Thyroid gland (tissue), 4 donors: ENCODE results near the gene PRDM2. TPM values are rescaled to one million over a fixed set of nuclear protein-coding genes. Genes with fewer than 3 reads are reported as not detected.

Experiments
- DNase-seq, 2 donors: peaks; one replicate each; pipeline ENCODE4 v3.0.0-alpha.2; 2019
- H3K27ac ChIP-seq, 3 donors: fragments of 200-600 bp; sonication (generic); 1 replicate in 2 of 3; 2 replicates in 1 of 3; pipeline ENCODE4 v1.5.1; 2016 to 2019; ENCODE audit warnings: mild to moderate bottlenecking in 1 of 3, moderate library complexity in 1 of 3
- H3K27me3 ChIP-seq: fragments of 200-600 bp; sonication (generic); one replicate; pipeline ENCODE4 v1.5.1; 2019
- H3K36me3 ChIP-seq, 2 donors: fragments of 200-600 bp; sonication (generic); one replicate each; pipeline ENCODE4 v1.5.1; 2016 to 2019
- H3K4me1 ChIP-seq, 2 donors: fragments of 200-600 bp; sonication (generic); one replicate each; pipeline ENCODE4 v1.5.1; 2017 to 2019
- H3K4me3 ChIP-seq, 3 donors: fragments of 200-600 bp; sonication (generic); replicated peaks in 1 of 3; 1 replicate in 2 of 3; 2 replicates in 1 of 3; pipeline ENCODE4 v1.5.1; 2016; ENCODE audit warnings: mild to moderate bottlenecking in 1 of 3
- H3K9me3 ChIP-seq: fragments of 200-600 bp; sonication (generic); one replicate; pipeline ENCODE4 v1.5.1; 2017
- CTCF ChIP-seq, 6 experiments: fragments of 200-600 bp in 3 of 6; fragments of 450-650 bp in 3 of 6; sonication (generic) in 3 of 6; IDR thresholded peaks; one replicate each; pipeline ENCODE4 v1.5.1; 2016 to 2019; ENCODE audit warnings: antibody characterized with exemption in 6 of 6, mild to moderate bottlenecking in 2 of 6, inconsistent platforms in 1 of 6, moderate library complexity in 1 of 6
- POLR2A ChIP-seq, 2 donors: fragments of 450-650 bp; IDR thresholded peaks; one replicate each; pipeline ENCODE4 v1.6.1; 2017; ENCODE audit warnings: antibody characterized with exemption in 2 of 2, mild to moderate bottlenecking in 2 of 2, moderate library complexity in 1 of 2
- WGBS, 2 donors: methylation state at CpG; one replicate each; pipeline ENCODE4 v1.1.5; 2017; 5-methylcytosine and 5-hydroxymethylcytosine counted together
- intact Hi-C: fragments of 100-400 bp; cut with DNase I; formaldehyde crosslinking; loops from one replicate; pipeline ENCODE4 v1.15.1; 2023
- total RNA-seq, 4 donors: library from RNA; depleted of rRNA; stranded (reverse); fragments of >200 nt; gene quantifications; one replicate each; pipeline ENCODE4 v1.2.3, GENCODE V29; 2016

PRDM2 gene
- total RNA-seq, 4 donors from 2014 or later, result 39.5 to 63.9 (median 45.4) TPM

GRCh38 chr1:13766592-13767564 lies 66.9 kb downstream of the PRDM2 start:
- H3K36me3 ChIP-seq, result no peaks in the 10 kb centered on the region
- no peak for TF ChIP-seq CTCF (IDR thresholded peaks at IDR 0.05)
- no peak for TF ChIP-seq POLR2A (IDR thresholded peaks at IDR 0.05)
- no peak overlapping the region for H3K4me3 ChIP-seq
- H3K9me3 ChIP-seq, result no peaks in the 10 kb centered on the region
- H3K4me1 ChIP-seq, result peaks cover 38 to 57% of the 10 kb centered on the region in 2 donors
- WGBS, 2 donors, result 95 to 97% methylated on average over 9 of the region's 9 CpGs
- H3K27ac ChIP-seq, result no peak overlapping the region
- intact Hi-C loops, result no loop called here
- H3K27me3 ChIP-seq, result no peaks in the 10 kb centered on the region
- DNase-seq, result no peak

- Histone ChIP-seq H3K27ac (no peak overlapping the region), H3K4me1 (peaks cover 16 to 34% of the 10 kb centered on the region in 2 donors), H3K4me3 (no peak overlapping the region), H3K9me3 (no peaks in the 10 kb centered on the region), H3K36me3 (peaks cover 0 to 10% of the 10 kb centered on the region in 2 donors), H3K27me3 (no peaks in the 10 kb centered on the region)
- intact Hi-C loops, result no loop called here
- WGBS, 2 donors, result 91 to 96% methylated on average over 5 of the region's 5 CpGs
- DNase-seq, result no peak
- no peak for TF ChIP-seq POLR2A (IDR thresholded peaks at IDR 0.05)
- TF ChIP-seq CTCF (IDR thresholded peaks at IDR 0.05), result no peak
Observed at GRCh38 chr1:13769212-13769611, 69.2 kb downstream of the PRDM2 start.

GRCh38 chr1:13769830-13770229 lies 69.8 kb downstream of the PRDM2 start:
- no peak for DNase-seq
- H3K27ac ChIP-seq, result no peak overlapping the region
- H3K36me3 ChIP-seq, result peaks cover 0 to 10% of the 10 kb centered on the region in 2 donors
- intact Hi-C loops, result no loop called here
- no peak for TF ChIP-seq CTCF (IDR thresholded peaks at IDR 0.05)
- no peak for TF ChIP-seq POLR2A (IDR thresholded peaks at IDR 0.05)
- no peaks in the 10 kb centered on the region for H3K9me3 ChIP-seq
- H3K4me3 ChIP-seq, result no peak overlapping the region
- WGBS, 2 donors, result 91 to 98% methylated on average over 5 of the region's 5 CpGs
- no peaks in the 10 kb centered on the region for H3K27me3 ChIP-seq
- peaks cover 10 to 28% of the 10 kb centered on the region in 2 donors for H3K4me1 ChIP-seq

- TF ChIP-seq POLR2A (IDR thresholded peaks at IDR 0.05), result no peak
- TF ChIP-seq CTCF (IDR thresholded peaks at IDR 0.05), result no peak
- intact Hi-C loops, result no loop called here
- Histone ChIP-seq H3K9me3 (no peaks in the 10 kb centered on the region), H3K36me3 (peaks cover 0 to 10% of the 10 kb centered on the region in 2 donors), H3K27me3 (no peaks in the 10 kb centered on the region), H3K4me3 (no peak overlapping the region), H3K4me1 (peaks cover under 1 to 19% of the 10 kb centered on the region in 2 donors), H3K27ac (no peak overlapping the region)
- 72 to 91% methylated on average over 3 of the region's 3 CpGs for WGBS, 2 donors
- no peak for DNase-seq
Observed at GRCh38 chr1:13770743-13771142, 70.8 kb downstream of the PRDM2 start.

GRCh38 chr1:13771745-13772144 lies 71.8 kb downstream of the PRDM2 start:
- no peak for DNase-seq
- H3K9me3 ChIP-seq, result no peaks in the 10 kb centered on the region
- WGBS, 2 donors, result 80 to 84% methylated on average over 5 of the region's 5 CpGs
- intact Hi-C loops, result no loop called here
- no peak for TF ChIP-seq CTCF (IDR thresholded peaks at IDR 0.05)
- TF ChIP-seq POLR2A (IDR thresholded peaks at IDR 0.05), result no peak
- no peak overlapping the region for H3K4me3 ChIP-seq
- H3K4me1 ChIP-seq, result peaks cover 0 to 10% of the 10 kb centered on the region in 2 donors
- no peaks in the 10 kb centered on the region for H3K27me3 ChIP-seq
- peaks cover 0 to 10% of the 10 kb centered on the region in 2 donors for H3K36me3 ChIP-seq
- no peak overlapping the region for H3K27ac ChIP-seq
